ENCODE results near the gene PUM1.

The PUM1 gene

DNA sequence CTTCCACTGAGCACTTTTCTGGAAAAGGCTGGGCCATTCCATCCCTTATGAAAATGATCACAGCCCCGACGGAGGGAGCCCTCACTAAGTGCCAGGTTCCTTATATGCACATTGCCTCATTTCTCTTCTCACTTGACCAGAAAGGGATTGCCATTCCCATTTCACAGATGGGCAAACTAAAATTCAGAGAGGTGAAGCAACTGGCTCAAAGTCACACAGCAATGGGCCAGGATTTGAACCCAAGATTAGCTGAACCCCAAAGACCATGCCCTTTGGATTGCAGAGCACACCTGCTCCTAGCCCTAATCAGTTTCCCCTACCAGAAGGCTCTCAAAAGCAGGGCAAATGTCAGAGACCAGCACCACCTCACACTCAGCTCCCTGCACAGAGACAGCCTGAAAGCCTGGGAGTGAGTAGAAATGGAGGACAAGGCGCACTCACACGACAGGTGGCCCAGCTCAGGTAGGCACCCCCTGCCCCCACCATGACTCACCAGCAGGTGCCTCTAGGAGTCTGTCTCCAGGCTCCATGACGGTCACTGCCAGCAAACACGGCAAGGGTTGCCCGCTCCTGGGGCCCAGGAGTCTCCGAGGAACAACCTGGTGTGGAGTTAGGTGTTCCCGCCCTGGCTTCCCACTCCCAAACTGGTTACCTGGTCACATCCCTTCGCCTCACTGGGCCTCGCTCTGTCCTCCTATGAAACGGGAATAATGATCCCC is 178.6 kb downstream of the PUM1 start:
- TF ChIP-seq FOXP2 (optimal IDR thresholded peaks at IDR 0.05; ENCODE audit: borderline replicate concordance, extremely low read depth, extremely low read length, insufficient read depth): no peak

DNA sequence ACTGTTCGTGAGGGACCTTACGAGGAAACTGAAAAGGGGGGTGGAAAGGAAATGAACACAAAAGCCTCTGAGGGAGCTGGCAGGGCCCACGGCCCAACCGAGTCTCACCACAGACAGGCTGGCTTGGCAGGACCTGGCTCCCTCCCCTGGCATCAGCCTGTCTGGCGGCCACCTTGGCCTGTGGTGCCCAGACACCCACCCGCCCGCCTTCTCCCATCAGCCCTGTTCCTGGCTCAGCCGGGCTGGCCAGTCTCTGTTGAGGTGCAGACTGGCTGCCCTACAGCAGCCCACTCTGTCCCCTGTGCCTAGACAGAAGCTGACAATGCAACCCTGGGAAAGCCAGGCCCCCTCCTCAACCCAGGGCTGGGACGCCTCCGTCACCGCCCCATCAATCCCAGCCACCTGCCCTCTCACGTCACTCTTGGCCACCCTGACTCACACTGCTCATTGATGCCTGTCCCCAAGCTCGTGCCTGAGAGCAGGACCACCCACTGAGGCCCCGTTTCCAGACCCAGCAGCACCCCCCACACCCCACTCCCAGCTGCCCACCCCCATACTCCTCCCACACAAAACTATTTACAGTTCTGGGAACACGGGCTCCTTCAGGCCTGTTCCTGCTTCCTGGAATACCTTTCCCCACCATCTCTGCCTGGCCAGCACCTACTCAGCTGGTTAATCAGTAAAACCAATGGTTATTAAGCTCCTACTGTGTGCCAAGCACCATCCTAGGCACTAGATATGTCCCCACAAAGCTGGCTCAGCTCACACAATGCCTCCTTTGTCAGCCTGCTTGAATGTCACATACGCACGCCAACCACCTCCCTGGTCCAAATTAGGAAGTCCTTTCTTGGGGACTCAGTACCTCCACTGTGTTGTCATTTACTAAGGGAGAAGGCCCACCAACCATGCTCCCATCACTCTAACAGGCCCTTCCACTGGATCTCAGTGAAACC is 179.7 kb downstream of the PUM1 start:
- TF ChIP-seq SIN3A (IDR thresholded peaks at IDR 0.05; ENCODE audit: borderline replicate concordance, insufficient read depth, low read length) (no peak), TAF1 (IDR thresholded peaks at IDR 0.05; ENCODE audit: borderline replicate concordance, insufficient read depth, low read length) (no peak), FOXP2 (optimal IDR thresholded peaks at IDR 0.05; ENCODE audit: borderline replicate concordance, extremely low read depth, extremely low read length, insufficient read depth) (no peak), POLR2AphosphoS5 (IDR thresholded peaks at IDR 0.05; ENCODE audit: low read depth, low read length) (no peak)
- TF ChIP-seq, protein P1, sequence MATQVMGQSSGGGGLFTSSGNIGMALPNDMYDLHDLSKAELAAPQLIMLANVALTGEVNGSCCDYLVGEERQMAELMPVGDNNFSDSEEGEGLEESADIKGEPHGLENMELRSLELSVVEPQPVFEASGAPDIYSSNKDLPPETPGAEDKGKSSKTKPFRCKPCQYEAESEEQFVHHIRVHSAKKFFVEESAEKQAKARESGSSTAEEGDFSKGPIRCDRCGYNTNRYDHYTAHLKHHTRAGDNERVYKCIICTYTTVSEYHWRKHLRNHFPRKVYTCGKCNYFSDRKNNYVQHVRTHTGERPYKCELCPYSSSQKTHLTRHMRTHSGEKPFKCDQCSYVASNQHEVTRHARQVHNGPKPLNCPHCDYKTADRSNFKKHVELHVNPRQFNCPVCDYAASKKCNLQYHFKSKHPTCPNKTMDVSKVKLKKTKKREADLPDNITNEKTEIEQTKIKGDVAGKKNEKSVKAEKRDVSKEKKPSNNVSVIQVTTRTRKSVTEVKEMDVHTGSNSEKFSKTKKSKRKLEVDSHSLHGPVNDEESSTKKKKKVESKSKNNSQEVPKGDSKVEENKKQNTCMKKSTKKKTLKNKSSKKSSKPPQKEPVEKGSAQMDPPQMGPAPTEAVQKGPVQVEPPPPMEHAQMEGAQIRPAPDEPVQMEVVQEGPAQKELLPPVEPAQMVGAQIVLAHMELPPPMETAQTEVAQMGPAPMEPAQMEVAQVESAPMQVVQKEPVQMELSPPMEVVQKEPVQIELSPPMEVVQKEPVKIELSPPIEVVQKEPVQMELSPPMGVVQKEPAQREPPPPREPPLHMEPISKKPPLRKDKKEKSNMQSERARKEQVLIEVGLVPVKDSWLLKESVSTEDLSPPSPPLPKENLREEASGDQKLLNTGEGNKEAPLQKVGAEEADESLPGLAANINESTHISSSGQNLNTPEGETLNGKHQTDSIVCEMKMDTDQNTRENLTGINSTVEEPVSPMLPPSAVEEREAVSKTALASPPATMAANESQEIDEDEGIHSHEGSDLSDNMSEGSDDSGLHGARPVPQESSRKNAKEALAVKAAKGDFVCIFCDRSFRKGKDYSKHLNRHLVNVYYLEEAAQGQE (IDR thresholded peaks at IDR 0.05; ENCODE audit: insufficient read depth in 1 of 2, low read depth in 2 of 2, low read length in 2 of 2): no peak

DNA sequence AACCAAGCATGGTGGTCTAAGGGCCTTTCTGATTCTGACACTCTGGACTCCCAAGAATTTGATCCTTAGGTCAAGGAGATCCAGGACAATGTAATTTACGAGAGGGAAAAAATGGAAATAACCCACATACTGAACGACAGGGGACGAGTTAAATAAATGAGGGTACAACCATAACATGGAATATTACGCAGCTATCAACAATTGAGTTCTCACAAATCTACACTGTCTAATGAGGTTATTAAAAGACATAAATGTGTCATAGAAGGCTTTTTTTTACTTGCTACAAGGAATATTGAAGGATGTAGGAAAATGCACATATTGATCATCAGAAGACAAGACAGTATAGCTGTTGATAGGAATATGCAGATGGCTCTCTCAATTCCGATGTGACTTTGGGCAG is 180.8 kb downstream of the PUM1 start:
- TF ChIP-seq FOXP2 (optimal IDR thresholded peaks at IDR 0.05; ENCODE audit: borderline replicate concordance, extremely low read depth, extremely low read length, insufficient read depth) (no peak), TAF1 (IDR thresholded peaks at IDR 0.05; ENCODE audit: borderline replicate concordance, insufficient read depth, low read length) (no peak)

DNA sequence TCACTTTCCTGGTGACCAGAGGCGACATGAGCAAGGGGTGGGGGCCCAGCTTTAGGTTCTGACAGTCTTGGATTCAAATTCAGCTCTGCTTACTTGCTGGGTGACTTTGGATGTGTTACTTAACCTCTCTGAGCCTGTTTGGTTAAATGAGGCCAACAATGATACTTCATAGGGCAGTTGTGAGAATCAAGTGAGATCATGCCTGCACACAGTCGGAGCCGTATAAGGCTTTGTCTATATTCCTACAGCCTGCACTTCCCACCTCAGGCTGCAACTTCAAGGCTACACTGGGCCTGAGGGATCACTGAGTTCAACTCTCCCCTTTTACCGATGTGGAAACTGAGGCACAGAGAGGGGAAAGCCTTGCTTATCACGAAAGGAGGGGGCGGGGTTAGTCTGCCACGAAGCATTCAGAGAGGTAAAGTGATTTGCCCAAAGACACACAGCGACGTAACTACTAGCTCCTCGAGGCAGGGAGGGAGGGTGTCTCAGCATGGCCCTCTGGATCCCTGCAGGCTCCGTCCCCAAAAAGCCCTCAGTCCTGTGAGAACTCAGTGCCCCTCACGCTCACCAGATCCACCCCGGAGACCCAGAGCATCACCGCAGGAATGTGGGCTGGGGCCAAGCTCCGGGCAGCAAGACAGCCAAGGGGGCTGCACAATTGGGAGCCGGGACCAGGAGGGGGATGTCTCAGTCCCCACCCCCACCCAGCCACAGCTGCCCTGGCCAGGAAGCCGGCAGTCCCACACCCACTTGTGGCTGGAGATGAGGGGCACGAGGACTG is 181.9 kb downstream of the PUM1 start:
- TF ChIP-seq POLR2AphosphoS5 (IDR thresholded peaks at IDR 0.05; ENCODE audit: low read depth, low read length) (no peak), TAF1 (IDR thresholded peaks at IDR 0.05; ENCODE audit: borderline replicate concordance, insufficient read depth, low read length) (no peak), FOXP2 (optimal IDR thresholded peaks at IDR 0.05; ENCODE audit: borderline replicate concordance, extremely low read depth, extremely low read length, insufficient read depth) (no peak), SIN3A (IDR thresholded peaks at IDR 0.05; ENCODE audit: borderline replicate concordance, insufficient read depth, low read length) (no peak)
- TF ChIP-seq, protein P1 (IDR thresholded peaks at IDR 0.05; ENCODE audit: insufficient read depth in 1 of 2, low read depth in 2 of 2, low read length in 2 of 2): no peak

DNA sequence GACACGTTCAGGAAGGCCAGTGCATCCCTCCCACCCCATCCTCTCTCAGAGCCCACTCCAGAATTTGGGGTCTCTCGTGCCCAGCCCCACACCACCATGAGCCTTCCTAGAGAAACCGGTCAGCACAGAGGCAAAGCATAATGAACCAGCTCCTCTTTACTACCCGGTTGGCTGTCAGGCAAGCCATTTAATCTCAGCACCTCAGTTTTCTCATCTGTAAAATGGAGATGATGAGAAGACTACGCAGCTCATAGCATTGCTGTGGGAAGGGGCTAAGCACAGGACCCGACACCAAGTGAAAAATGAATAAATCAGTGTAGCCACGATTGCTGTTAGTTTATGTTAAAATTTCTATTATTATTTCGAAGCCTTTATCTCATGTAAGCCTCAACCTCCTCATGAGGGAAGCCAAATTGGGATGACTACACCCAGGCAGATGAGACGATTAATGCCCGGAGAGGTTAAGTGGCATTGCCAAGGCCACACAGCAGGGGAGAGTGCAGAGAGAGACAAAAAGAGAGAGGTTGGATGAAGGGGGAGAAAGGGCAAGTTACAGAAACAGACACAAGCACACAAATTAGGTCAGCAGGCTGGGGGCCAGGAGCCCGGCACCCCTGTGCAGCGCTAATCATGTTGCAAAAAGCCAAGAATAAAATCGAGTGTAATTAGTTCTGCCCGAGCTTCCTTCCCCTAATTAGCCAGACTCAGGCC is 182.7 kb downstream of the PUM1 start:
- TF ChIP-seq TAF1 (IDR thresholded peaks at IDR 0.05; ENCODE audit: borderline replicate concordance, insufficient read depth, low read length): no peak
- TF ChIP-seq, protein P1 (IDR thresholded peaks at IDR 0.05; ENCODE audit: insufficient read depth in 1 of 2, low read depth in 2 of 2, low read length in 2 of 2): no peak
- no peak for TF ChIP-seq FOXP2 (optimal IDR thresholded peaks at IDR 0.05; ENCODE audit: borderline replicate concordance, extremely low read depth, extremely low read length, insufficient read depth)
- no peak for TF ChIP-seq SIN3A (IDR thresholded peaks at IDR 0.05; ENCODE audit: borderline replicate concordance, insufficient read depth, low read length)
- no peak for TF ChIP-seq POLR2AphosphoS5 (IDR thresholded peaks at IDR 0.05; ENCODE audit: low read depth, low read length)

All from PFSK-1 (cell line).